Muscle of leg (tissue), 16 donors: Measurements from ENCODE around the gene DHTKD1. TPM values are rescaled to one million over a fixed set of nuclear protein-coding genes. Genes with fewer than 3 reads are reported as not detected.

ENCODE experiments used
- DNase-seq: peaks from one replicate; pipeline ENCODE4 v3.0.0; 2013
- H3K27ac ChIP-seq: one replicate; pipeline ENCODE4 v1.5.1; 2013; ENCODE audit warnings: mild to moderate bottlenecking, low read length, control low read depth
- H3K27me3 ChIP-seq: one replicate; pipeline ENCODE4 v1.6.1; 2013; ENCODE audit warnings: low read length; ENCODE audit not compliant: control insufficient read depth, insufficient read depth
- H3K36me3 ChIP-seq: one replicate; pipeline ENCODE4 v1.6.1; 2013; ENCODE audit warnings: low read length; ENCODE audit not compliant: control insufficient read depth, insufficient read depth
- H3K4me1 ChIP-seq: one replicate; pipeline ENCODE4 v1.6.1; 2013; ENCODE audit warnings: low read length; ENCODE audit not compliant: control insufficient read depth, insufficient read depth
- H3K4me3 ChIP-seq: one replicate; pipeline ENCODE4 v1.5.1; 2013; ENCODE audit warnings: low read length, control low read depth
- H3K9me3 ChIP-seq: replicated peaks from 2 replicates; pipeline ENCODE4 v1.6.1; 2013; ENCODE audit warnings: low read depth, low read length; ENCODE audit not compliant: control insufficient read depth
- WGBS: methylation state at CpG from one replicate; pipeline ENCODE4 v1.1.5; 2013; ENCODE audit warnings: missing lambda C conversion rate; ENCODE audit not compliant: insufficient coverage; 5-methylcytosine and 5-hydroxymethylcytosine counted together
- long read RNA-seq, 11 donors: transcript quantifications; one replicate each; lab custom pipeline, GENCODE V29; 2026
- polyA plus RNA-seq, 8 donors: library from polyadenylated mRNA; unstranded; fragments of 120-200 nt; gene quantifications; one replicate each; pipeline versions ENCODE4 v1.2.1 to v1.2.3, GENCODE V29; 2013; ENCODE audit warnings: inconsistent platforms in 1 of 8, low replicate concordance in 1 of 8; ENCODE audit not compliant: insufficient read length in 8 of 8, insufficient read depth in 1 of 8
- total RNA-seq: library from RNA; stranded (reverse); fragments of 120-200 nt; gene quantifications from one replicate; pipeline ENCODE4 v1.2.4, GENCODE V29; 2013

Gene DHTKD1, protein sequence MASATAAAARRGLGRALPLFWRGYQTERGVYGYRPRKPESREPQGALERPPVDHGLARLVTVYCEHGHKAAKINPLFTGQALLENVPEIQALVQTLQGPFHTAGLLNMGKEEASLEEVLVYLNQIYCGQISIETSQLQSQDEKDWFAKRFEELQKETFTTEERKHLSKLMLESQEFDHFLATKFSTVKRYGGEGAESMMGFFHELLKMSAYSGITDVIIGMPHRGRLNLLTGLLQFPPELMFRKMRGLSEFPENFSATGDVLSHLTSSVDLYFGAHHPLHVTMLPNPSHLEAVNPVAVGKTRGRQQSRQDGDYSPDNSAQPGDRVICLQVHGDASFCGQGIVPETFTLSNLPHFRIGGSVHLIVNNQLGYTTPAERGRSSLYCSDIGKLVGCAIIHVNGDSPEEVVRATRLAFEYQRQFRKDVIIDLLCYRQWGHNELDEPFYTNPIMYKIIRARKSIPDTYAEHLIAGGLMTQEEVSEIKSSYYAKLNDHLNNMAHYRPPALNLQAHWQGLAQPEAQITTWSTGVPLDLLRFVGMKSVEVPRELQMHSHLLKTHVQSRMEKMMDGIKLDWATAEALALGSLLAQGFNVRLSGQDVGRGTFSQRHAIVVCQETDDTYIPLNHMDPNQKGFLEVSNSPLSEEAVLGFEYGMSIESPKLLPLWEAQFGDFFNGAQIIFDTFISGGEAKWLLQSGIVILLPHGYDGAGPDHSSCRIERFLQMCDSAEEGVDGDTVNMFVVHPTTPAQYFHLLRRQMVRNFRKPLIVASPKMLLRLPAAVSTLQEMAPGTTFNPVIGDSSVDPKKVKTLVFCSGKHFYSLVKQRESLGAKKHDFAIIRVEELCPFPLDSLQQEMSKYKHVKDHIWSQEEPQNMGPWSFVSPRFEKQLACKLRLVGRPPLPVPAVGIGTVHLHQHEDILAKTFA
- 14.9 TPM for total RNA-seq
- 10 to 100 TPM in 4 of 8 donors, 1 to 10 TPM in 4; 9.0 to 12.5 (median 10.0) TPM for polyA plus RNA-seq
- long read RNA-seq, donor 1, full-length matches to known transcripts, result 1 of 1 reads
- long read RNA-seq, donor 1, partial matches to known transcripts, result 0 of 1 reads
- long read RNA-seq, donor 1, other reads (novel, unspliced or antisense), result 0 of 1 reads
- long read RNA-seq, donor 2, result 0 reads
- long read RNA-seq, donor 3, full-length matches to known transcripts, result 2 of 2 reads
- long read RNA-seq, donor 3, partial matches to known transcripts, result 0 of 2 reads
- long read RNA-seq, donor 3, other reads (novel, unspliced or antisense), result 0 of 2 reads
- long read RNA-seq, donor 4, partial matches to known transcripts, result 5 of 5 reads
- long read RNA-seq, donor 4, other reads (novel, unspliced or antisense), result 0 of 5 reads
- long read RNA-seq, donor 5, full-length matches to known transcripts, result 1 of 1 reads
- long read RNA-seq, donor 5, partial matches to known transcripts, result 0 of 1 reads
- long read RNA-seq, donor 5, other reads (novel, unspliced or antisense), result 0 of 1 reads
- long read RNA-seq, donor 6, full-length matches to known transcripts, result 1 of 10 reads
- long read RNA-seq, donor 6, partial matches to known transcripts, result 9 of 10 reads
- long read RNA-seq, donor 6, other reads (novel, unspliced or antisense), result 0 of 10 reads
- long read RNA-seq, donor 7, full-length matches to known transcripts, result 3 of 24 reads
- long read RNA-seq, donor 7, partial matches to known transcripts, result 5 of 24 reads
- long read RNA-seq, donor 7, other reads (novel, unspliced or antisense), result 16 of 24 reads
- long read RNA-seq, donor 8, full-length matches to known transcripts, result 1 of 1 reads
- long read RNA-seq, donor 8, partial matches to known transcripts, result 0 of 1 reads
- long read RNA-seq, donor 8, other reads (novel, unspliced or antisense), result 0 of 1 reads
- long read RNA-seq, donor 9, partial matches to known transcripts, result 0 of 2 reads
- long read RNA-seq, donor 9, other reads (novel, unspliced or antisense), result 0 of 2 reads
- long read RNA-seq, donor 10, full-length matches to known transcripts, result 3 of 3 reads
- long read RNA-seq, donor 10, partial matches to known transcripts, result 0 of 3 reads
- long read RNA-seq, donor 10, other reads (novel, unspliced or antisense), result 0 of 3 reads
- long read RNA-seq, donor 11, partial matches to known transcripts, result 0 of 1 reads
- long read RNA-seq, donor 11, other reads (novel, unspliced or antisense), result 0 of 1 reads

DNA sequence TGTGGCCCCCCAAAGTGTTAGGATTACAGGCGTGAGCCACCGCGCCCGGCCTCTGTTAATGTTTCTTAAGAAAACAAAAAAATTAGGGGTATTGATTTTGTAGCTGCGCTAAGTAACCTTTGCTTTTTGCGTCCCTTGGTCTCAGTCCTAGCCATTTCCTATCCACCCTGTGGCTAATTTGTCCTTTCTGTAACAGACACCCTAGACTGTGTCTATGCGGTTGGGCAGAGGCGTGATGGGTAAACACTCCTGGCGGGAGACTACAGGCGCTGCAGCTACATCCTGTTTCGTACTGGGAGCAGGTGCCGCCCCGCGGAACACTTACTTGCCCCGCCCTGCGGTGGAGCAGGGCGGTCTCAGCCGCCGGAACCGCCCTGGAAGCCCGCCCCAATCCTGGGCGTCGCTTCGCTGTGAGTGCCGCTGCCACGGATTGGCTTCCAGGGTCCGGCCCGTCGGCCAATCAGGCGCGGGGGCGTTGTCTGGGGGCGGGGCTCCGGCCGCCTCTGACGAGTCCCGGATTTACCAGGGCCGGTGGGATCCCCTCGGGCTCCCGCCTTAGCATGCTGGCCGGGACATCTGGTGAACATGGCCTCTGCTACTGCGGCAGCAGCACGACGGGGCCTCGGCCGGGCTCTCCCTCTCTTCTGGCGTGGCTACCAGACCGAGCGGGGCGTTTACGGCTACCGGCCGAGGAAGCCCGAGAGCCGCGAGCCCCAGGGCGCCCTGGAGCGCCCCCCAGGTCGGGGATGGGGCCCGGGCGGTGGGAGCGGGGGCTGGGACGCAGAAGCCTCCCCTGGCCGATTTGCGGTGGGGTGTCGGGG lies at the start of gene DHTKD1:
Gene DHTKD1 (plus strand): TSS at position 506 of the 821 bp plus-strand sequence. CDS start 80 bp downstream, at position 586.
- peak within 1 kb of the TSS; percentile 88 for H3K4me3 ChIP-seq
- under 1% methylated on average over 55 of the region's 66 CpGs for WGBS
- H3K4me1 ChIP-seq, result peaks cover 7% of the 10 kb centered on the region
- no peaks in the 10 kb centered on the region for H3K36me3 ChIP-seq
- no peaks in the 10 kb centered on the region for H3K27me3 ChIP-seq
- no peaks in the 10 kb centered on the region for H3K9me3 ChIP-seq
- peak within 1 kb of the TSS; percentile 88 for H3K27ac ChIP-seq
- peak; percentile 99 for DNase-seq

DNA sequence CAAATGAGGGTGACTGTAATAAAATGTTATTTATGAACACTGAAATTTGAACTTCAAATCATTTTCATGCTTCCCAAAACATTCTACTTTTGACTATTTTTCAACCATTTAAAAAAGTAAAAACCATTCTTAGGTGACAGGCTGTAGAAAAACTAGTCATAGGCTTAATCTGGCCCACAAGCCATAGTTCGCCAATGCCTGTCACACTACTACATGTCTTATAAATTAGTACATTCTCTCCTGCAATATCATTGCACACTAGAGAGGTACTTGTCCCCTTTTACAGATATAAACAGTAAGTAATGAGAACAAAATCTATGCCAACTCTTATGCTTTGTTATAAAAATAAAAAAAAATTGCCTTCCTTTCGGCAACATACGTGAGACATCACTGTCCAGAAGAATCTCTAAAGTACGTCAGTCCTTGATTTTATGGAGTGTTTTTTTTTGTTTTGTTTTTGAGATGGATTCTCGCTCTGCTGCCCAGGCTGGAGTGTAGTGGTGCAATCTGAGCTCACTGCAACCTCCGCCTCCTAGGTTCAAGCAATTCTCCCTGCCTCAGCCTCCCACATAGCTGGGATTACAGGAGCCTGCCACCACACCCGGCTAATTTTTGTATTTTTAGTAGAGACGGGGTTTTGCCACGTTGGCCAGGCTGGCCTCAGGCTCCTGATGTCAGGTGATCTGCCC lies 49.3 kb upstream of the DHTKD1 start:
- H3K4me3 ChIP-seq, result no peak overlapping the region
- no CpG with 5 or more reads among the region's 9 CpGs for WGBS
- H3K36me3 ChIP-seq, result no peaks in the 10 kb centered on the region
- H3K27ac ChIP-seq, result no peak overlapping the region
- no peak for DNase-seq
- no peaks in the 10 kb centered on the region for H3K4me1 ChIP-seq
- H3K9me3 ChIP-seq, result no peaks in the 10 kb centered on the region
- H3K27me3 ChIP-seq, result no peaks in the 10 kb centered on the region

DNA sequence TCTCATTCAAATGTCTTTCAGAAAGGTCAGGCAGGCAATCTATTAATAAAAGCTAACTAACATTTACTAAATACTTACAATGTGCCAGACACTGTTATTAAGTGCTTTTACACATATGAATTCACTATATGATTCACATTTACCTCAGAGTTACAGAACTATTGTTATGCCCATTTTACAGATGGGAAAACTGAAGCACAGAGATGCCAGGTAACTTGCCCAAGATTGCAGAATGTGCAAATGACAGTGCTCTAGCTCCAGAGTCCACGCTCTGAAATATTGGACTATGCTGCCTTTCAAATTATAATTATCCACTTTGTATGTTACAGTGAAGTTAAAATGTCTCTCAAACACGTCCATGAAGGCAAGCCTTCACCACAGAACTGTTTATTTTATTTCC lies 48.2 kb upstream of the DHTKD1 start:
- 100% methylated on average over 1 of the region's 2 CpGs for WGBS
- DNase-seq, result no peak

GRCh38 chr10:12022580-12023257 lies 46.0 kb upstream of the DHTKD1 start:
- no peak overlapping the region for H3K4me3 ChIP-seq
- H3K9me3 ChIP-seq, result no peaks in the 10 kb centered on the region
- H3K36me3 ChIP-seq, result no peaks in the 10 kb centered on the region
- H3K27ac ChIP-seq, result no peak overlapping the region
- no peaks in the 10 kb centered on the region for H3K27me3 ChIP-seq
- no peak for DNase-seq
- WGBS, result no CpG with 5 or more reads among the region's 1 CpG
- H3K4me1 ChIP-seq, result no peaks in the 10 kb centered on the region

More for the DNA sequence above, 48.2 kb upstream of the DHTKD1 start:
- Histone ChIP-seq H3K4me1 (no peaks in the 10 kb centered on the region), H3K9me3 (no peaks in the 10 kb centered on the region), H3K36me3 (no peaks in the 10 kb centered on the region), H3K27ac (no peak overlapping the region), H3K4me3 (no peak overlapping the region), H3K27me3 (no peaks in the 10 kb centered on the region)

DNA sequence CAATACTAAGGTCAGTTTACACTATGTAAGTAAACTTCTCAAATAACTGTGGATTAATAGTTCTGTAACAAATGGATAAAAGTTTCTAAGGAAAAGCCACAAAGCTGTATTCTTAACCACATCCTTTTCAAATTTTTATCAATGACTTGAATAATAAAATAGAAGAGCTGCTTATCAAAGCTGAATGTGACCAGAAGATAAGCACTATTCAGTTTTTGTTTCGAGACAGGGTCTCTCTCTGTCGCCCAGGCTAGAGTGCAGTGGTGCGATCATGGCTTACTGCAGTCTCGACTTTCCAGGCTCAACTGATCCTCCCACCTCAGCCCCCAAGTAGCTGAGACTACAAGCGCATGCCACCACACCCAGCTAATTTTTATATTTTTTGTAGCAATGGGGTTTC lies 43.2 kb upstream of the DHTKD1 start:
- no peak overlapping the region for H3K27ac ChIP-seq
- no peak for DNase-seq
- no peaks in the 10 kb centered on the region for H3K27me3 ChIP-seq
- H3K36me3 ChIP-seq, result peaks cover 11% of the 10 kb centered on the region
- no peaks in the 10 kb centered on the region for H3K4me1 ChIP-seq
- H3K9me3 ChIP-seq, result no peaks in the 10 kb centered on the region
- no peak overlapping the region for H3K4me3 ChIP-seq
- WGBS, result 100% methylated on average over 4 of the region's 5 CpGs

GRCh38 chr10:12027539-12027938 lies 41.2 kb upstream of the DHTKD1 start:
- 96% methylated on average over 2 of the region's 2 CpGs for WGBS
- peaks cover 11% of the 10 kb centered on the region for H3K36me3 ChIP-seq

GRCh38 chr10:12031404-12031803 lies 37.4 kb upstream of the DHTKD1 start:
- WGBS, result no CpG with 5 or more reads among the region's 4 CpGs
- peaks cover 25% of the 10 kb centered on the region for H3K36me3 ChIP-seq
- H3K27ac ChIP-seq, result no peak overlapping the region
- no peak overlapping the region for H3K4me3 ChIP-seq
- no peak for DNase-seq
- no peaks in the 10 kb centered on the region for H3K27me3 ChIP-seq
- no peaks in the 10 kb centered on the region for H3K9me3 ChIP-seq
- H3K4me1 ChIP-seq, result no peaks in the 10 kb centered on the region

More at GRCh38 chr10:12027539-12027938, 41.2 kb upstream of the DHTKD1 start:
- Histone ChIP-seq H3K27ac (no peak overlapping the region), H3K9me3 (no peaks in the 10 kb centered on the region), H3K27me3 (no peaks in the 10 kb centered on the region), H3K4me3 (no peak overlapping the region), H3K4me1 (no peaks in the 10 kb centered on the region)
- DNase-seq, result no peak
